Breast epithelium (tissue), 3 donors: ENCODE measurements around the gene FAM169A.
"Not testable (repeated sequence)": the region's sequence is repeated elsewhere in the genome, so short reads cannot be mapped to it uniquely, and the experiment has no call there.

Source experiments
- CTCF ChIP-seq, 3 donors: fragments of 450-650 bp; IDR thresholded peaks; one replicate each; pipeline ENCODE4 v1.5.1; 2016 to 2017; ENCODE audit warnings: antibody characterized with exemption in 3 of 3, mild to moderate bottlenecking in 3 of 3, moderate library complexity in 3 of 3
- POLR2A ChIP-seq: fragments of 450-650 bp; IDR thresholded peaks from one replicate; pipeline ENCODE4 v1.6.1; 2016; ENCODE audit warnings: antibody characterized with exemption, mild to moderate bottlenecking, moderate library complexity
- POLR2AphosphoS5 ChIP-seq, 3 donors: sonication (generic); formaldehyde crosslinking; IDR thresholded peaks; one replicate each; pipeline ENCODE4 v1.6.1; 2017; ENCODE audit warnings: antibody characterized with exemption in 3 of 3

GRCh38 chr5:74911421-74911820 is 45.2 kb upstream of the FAM169A start:
- not testable (repeated sequence) for TF ChIP-seq CTCF (IDR thresholded peaks at IDR 0.05); POLR2A; POLR2AphosphoS5 (IDR thresholded peaks at IDR 0.05)
